ENCODE results near the gene LHFPL3.

The LHFPL3 gene

GRCh38 chr7:104902183-104902582 is 573.8 kb downstream of the LHFPL3 start:
- no peak overlapping the region for H3K27ac ChIP-seq
- TF ChIP-seq CTCF (conservative IDR thresholded peaks at IDR 0.05) (no peak), ZFX (IDR thresholded peaks at IDR 0.05) (no peak)

GRCh38 chr7:104903044-104903443 is 574.6 kb downstream of the LHFPL3 start:
- no peak overlapping the region for H3K27ac ChIP-seq
- TF ChIP-seq ZFX (IDR thresholded peaks at IDR 0.05) (no peak), CTCF (conservative IDR thresholded peaks at IDR 0.05) (no peak)

GRCh38 chr7:104903846-104904245 is 575.4 kb downstream of the LHFPL3 start:
- TF ChIP-seq CTCF (conservative IDR thresholded peaks at IDR 0.05) = no peak
- TF ChIP-seq ZFX (IDR thresholded peaks at IDR 0.05) = no peak
- no peak overlapping the region for H3K27ac ChIP-seq

GRCh38 chr7:104906032-104906431 is 577.6 kb downstream of the LHFPL3 start:
- H3K27ac ChIP-seq = no peak overlapping the region
- no peak for TF ChIP-seq CTCF (conservative IDR thresholded peaks at IDR 0.05)
- no peak for TF ChIP-seq ZFX (IDR thresholded peaks at IDR 0.05)

GRCh38 chr7:104906556-104906955 is 578.2 kb downstream of the LHFPL3 start:
- TF ChIP-seq CTCF (conservative IDR thresholded peaks at IDR 0.05) (no peak), ZFX (IDR thresholded peaks at IDR 0.05) (no peak)
- no peak overlapping the region for H3K27ac ChIP-seq

- no peak overlapping the region for H3K27ac ChIP-seq
- TF ChIP-seq ZFX (IDR thresholded peaks at IDR 0.05) (no peak), CTCF (conservative IDR thresholded peaks at IDR 0.05) (no peak)
These were observed 580.2 kb downstream of the LHFPL3 start for GRCh38 chr7:104908636-104909035.

- no peak overlapping the region for H3K27ac ChIP-seq
- TF ChIP-seq ZFX (IDR thresholded peaks at IDR 0.05) (no peak), CTCF (conservative IDR thresholded peaks at IDR 0.05) (no peak)
These were observed 580.7 kb downstream of the LHFPL3 start for GRCh38 chr7:104909096-104909495.

Data from C4-2B (cell line).